ENCODE results near the gene REEP2. TPM values are rescaled to one million over a fixed set of nuclear protein-coding genes. Genes with fewer than 3 reads are reported as not detected.
A peak's percentile ranks its signal among the peaks of the same experiment; 100 is the strongest.

Gene REEP2
- total RNA-seq, 1 experiment from 2014 or later = 49.0 TPM

- H3K4me1 Mint-ChIP-seq = peaks cover 27 to 28% of the 10 kb centered on the region in 2 experiments
- H4K5ac ChIP-seq (ENCODE audit: insufficient read length, low read depth, low read length) = no peak overlapping the region
- H4K91ac ChIP-seq (ENCODE audit: insufficient read length, low read depth, low read length) = no peak overlapping the region
- no peak overlapping the region for H3T11ph ChIP-seq (ENCODE audit: low read length)
- no peak overlapping the region for H3K4ac ChIP-seq (ENCODE audit: low read depth, low read length)
- H3K27ac Mint-ChIP-seq = peak overlapping the region in 2 of 3 experiments; percentile 73 to 74; a peak in 4 of 7 replicates
- peak overlapping the region; percentile 72 for H3K4me2 ChIP-seq (ENCODE audit: insufficient read depth, insufficient read length, low read length)
- H3K23ac ChIP-seq (ENCODE audit: insufficient read length, low read depth, low read length) = no peak overlapping the region
- H3K36me3 Mint-ChIP-seq (ENCODE audit: insufficient read depth in 1 of 3, low read depth in 3 of 3) = peaks cover 18 to 28% (median 26%) of the 10 kb centered on the region in 3 experiments
- H2BK15ac ChIP-seq (ENCODE audit: low read depth, low read length) = no peak overlapping the region
- no peak overlapping the region for H2AK5ac ChIP-seq (ENCODE audit: insufficient read length, low read length)
- H3K79me2 ChIP-seq (ENCODE audit: insufficient read depth, low read length) = no peaks in the 10 kb centered on the region
- H2AFZ ChIP-seq (ENCODE audit: low read length) = no peak overlapping the region
- H3K4me3 Mint-ChIP-seq = peak overlapping the region; percentile 86
- no peak overlapping the region for H2BK5ac ChIP-seq (ENCODE audit: insufficient read length, low read length)
- no peak overlapping the region for H3K14ac ChIP-seq (ENCODE audit: insufficient read depth, low read length)
- no peaks in the 10 kb centered on the region for H3K9me3 ChIP-seq (ENCODE audit: control insufficient read depth, low read depth, low read length)
- H3K56ac ChIP-seq (ENCODE audit: insufficient read length, low read depth, low read length) = no peak overlapping the region
- TF ChIP-seq, protein P1, sequence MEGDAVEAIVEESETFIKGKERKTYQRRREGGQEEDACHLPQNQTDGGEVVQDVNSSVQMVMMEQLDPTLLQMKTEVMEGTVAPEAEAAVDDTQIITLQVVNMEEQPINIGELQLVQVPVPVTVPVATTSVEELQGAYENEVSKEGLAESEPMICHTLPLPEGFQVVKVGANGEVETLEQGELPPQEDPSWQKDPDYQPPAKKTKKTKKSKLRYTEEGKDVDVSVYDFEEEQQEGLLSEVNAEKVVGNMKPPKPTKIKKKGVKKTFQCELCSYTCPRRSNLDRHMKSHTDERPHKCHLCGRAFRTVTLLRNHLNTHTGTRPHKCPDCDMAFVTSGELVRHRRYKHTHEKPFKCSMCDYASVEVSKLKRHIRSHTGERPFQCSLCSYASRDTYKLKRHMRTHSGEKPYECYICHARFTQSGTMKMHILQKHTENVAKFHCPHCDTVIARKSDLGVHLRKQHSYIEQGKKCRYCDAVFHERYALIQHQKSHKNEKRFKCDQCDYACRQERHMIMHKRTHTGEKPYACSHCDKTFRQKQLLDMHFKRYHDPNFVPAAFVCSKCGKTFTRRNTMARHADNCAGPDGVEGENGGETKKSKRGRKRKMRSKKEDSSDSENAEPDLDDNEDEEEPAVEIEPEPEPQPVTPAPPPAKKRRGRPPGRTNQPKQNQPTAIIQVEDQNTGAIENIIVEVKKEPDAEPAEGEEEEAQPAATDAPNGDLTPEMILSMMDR (conservative IDR thresholded peaks at IDR 0.05) = no peak
- H3K23me2 ChIP-seq (ENCODE audit: insufficient read length, low read depth, low read length, poor library complexity, severe bottlenecking) = peaks cover 23% of the 10 kb centered on the region
- no peak overlapping the region for H3K18ac ChIP-seq (ENCODE audit: insufficient read length, low read depth, low read length)
- no peaks in the 10 kb centered on the region for H3K4me1 ChIP-seq (ENCODE audit: insufficient read depth, low read length)
- no CpG with 5 or more reads among the region's 45 CpGs for WGBS (ENCODE audit: extremely low coverage, insufficient read length, low lambda C conversion rate)
- peaks cover 0 to 11% of the 10 kb centered on the region in 2 experiments; a peak in 2 of 5 replicates for H3K9me3 Mint-ChIP-seq
- no peak for DNase-seq
- H2BK20ac ChIP-seq (ENCODE audit: low read depth, low read length, poor library complexity, severe bottlenecking) = no peak overlapping the region
- no peaks in the 10 kb centered on the region for H3K79me1 ChIP-seq (ENCODE audit: insufficient read depth, low read depth, low read length, poor library complexity, severe bottlenecking)
- H3K27me3 Mint-ChIP-seq (ENCODE audit: low read depth) = peaks cover 22% of the 10 kb centered on the region
- H3K27ac ChIP-seq (ENCODE audit: insufficient read length, low read depth, low read length) = no peak overlapping the region
- no peaks in the 10 kb centered on the region; the same call in 1 of the 2 replicates for H3K27me3 ChIP-seq (ENCODE audit: insufficient read depth, low read length)
- no peak overlapping the region for H4K8ac ChIP-seq (replicated peaks; ENCODE audit: insufficient read length, low read depth, low read length)
- no peaks in the 10 kb centered on the region for H4K20me1 ChIP-seq (ENCODE audit: control insufficient read depth, insufficient read depth, insufficient read length)
- H2BK12ac ChIP-seq (ENCODE audit: insufficient read length, low read depth, low read length) = no peak overlapping the region
- no peak overlapping the region for H2BK120ac ChIP-seq (ENCODE audit: low read depth, low read length, poor library complexity, severe bottlenecking)
- H3K9ac ChIP-seq (ENCODE audit: extremely low read depth, insufficient read length, low read length) = no peak overlapping the region
Measured at GRCh38 chr5:138466900-138467710, 28.2 kb downstream of the REEP2 start.

Data from H9 (cell line).